Astrocyte of the cerebellum (primary cell): Measurements from ENCODE around the gene PALLD.

Source experiments
- DNase-seq: peaks from one replicate; pipeline ENCODE4 v3.0.0-alpha.2; 2011; ENCODE audit warnings: low read depth
- H3K4me3 ChIP-seq: 2 replicates; pipeline ENCODE4 v1.5.1; 2011; ENCODE audit warnings: mild to moderate bottlenecking, low read depth, low read length, moderate library complexity
- in situ Hi-C: cut with HindIII; loops from 2 replicates; pipeline ENCODE4 v1.10.0; 2017; ENCODE audit warnings: low sequenced_read_pairs
- TF ChIP-seq, protein P1 (sequence below): IDR thresholded peaks from 2 replicates; pipeline ENCODE4 v1.5.1; 2012; ENCODE audit warnings: low read length, low read depth, moderate library complexity, mild to moderate bottlenecking; ENCODE audit errors: missing control alignments

PALLD gene

DNA sequence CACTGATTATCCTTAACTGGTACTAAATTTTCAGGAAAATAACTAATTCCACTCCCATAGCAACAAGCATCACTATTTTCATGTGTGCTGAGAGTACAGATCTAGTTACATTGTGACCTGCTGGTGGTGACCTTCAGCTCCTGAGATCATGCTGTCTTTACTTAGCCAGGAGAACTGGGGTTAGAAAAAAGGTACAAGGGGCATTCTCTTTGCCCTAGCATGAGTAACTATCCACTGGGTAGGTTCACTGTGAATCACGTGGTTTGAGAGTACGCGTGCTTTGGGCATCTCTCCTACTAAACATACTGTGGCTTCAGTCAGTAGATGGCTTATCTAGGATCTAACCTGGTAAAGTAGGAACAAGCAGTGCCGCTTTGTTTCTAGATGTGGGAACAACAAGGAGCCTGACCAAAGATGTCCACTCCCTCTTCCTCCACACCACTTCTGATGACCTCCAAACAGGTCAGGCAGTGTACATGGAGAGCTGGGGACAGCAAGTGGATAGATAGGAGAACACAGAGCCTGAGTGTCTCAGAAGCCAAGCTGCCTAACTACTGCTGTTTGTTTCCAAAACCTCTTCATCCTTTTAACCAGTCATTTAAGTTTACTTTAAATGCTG is 423.0 kb downstream of the PALLD start:
- no peak for DNase-seq
- TF ChIP-seq, protein P1, sequence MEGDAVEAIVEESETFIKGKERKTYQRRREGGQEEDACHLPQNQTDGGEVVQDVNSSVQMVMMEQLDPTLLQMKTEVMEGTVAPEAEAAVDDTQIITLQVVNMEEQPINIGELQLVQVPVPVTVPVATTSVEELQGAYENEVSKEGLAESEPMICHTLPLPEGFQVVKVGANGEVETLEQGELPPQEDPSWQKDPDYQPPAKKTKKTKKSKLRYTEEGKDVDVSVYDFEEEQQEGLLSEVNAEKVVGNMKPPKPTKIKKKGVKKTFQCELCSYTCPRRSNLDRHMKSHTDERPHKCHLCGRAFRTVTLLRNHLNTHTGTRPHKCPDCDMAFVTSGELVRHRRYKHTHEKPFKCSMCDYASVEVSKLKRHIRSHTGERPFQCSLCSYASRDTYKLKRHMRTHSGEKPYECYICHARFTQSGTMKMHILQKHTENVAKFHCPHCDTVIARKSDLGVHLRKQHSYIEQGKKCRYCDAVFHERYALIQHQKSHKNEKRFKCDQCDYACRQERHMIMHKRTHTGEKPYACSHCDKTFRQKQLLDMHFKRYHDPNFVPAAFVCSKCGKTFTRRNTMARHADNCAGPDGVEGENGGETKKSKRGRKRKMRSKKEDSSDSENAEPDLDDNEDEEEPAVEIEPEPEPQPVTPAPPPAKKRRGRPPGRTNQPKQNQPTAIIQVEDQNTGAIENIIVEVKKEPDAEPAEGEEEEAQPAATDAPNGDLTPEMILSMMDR, result no peak
- H3K4me3 ChIP-seq, result no peak overlapping the region
- in situ Hi-C loops, result no loop called here

DNA sequence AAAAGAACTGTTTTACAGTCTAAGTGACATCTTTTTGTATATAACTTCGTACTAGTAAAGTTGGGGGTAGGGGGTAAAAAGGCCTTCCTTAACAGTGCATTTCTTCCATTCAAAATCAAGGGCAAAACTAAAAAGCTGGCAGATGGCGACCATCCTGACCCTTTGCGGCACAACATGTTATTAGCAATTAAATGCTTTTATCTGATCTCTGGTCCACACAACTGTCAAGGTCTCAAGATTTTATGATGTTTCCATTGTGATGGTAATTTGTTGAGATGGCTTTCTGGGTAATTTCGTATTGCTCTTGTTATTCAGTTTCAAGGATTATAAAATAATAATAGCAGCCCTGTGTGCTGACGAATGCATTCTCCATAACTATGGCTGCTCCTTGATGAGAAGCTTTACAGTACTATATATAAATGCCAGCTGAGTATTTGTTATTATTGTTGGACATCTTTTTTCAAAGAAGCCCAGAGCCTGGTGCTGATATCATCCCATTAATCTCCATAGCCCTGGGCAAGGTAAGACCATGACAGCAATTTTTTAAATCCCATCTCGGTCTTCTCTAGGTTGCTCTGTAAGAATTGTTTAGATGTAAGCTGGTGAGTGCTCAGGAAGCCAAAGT is 423.7 kb downstream of the PALLD start:
- TF ChIP-seq, protein P1, result no peak
- H3K4me3 ChIP-seq, result no peak overlapping the region
- DNase-seq, result no peak
- in situ Hi-C loops, result no loop called here

DNA sequence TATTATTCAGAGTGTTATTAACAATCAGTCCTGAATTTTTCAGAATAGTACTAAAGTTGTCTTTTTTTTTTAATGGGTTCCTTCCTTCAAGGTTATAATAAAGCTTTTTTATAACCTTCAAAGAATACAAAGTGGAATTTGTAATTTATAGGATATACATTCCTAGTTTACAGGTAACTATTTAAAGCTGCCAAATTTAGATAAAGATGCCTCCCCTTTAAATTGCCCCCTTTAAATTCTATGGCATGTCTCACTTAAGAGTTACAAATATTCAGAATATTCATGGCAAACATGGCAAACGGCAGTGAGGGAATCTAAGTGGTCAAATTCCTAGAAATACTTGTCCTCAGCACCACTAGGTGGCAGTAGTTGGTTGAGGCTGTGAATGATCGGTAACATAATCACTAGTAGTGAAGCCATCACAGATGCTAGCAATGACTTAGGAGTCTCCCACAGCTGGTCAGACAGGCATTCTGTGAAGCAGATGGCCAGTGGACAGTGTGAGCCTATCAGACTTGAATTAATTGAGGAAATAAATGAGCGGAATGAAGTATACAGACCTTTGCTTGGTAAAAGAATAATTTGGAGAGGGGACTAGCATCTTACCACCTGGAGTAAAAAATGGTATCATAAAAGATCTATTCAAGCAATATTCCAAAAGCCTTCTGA is 426.8 kb downstream of the PALLD start:
- TF ChIP-seq, protein P1, result peak; percentile 82
- H3K4me3 ChIP-seq, result no peak overlapping the region
- peak; percentile 67 for DNase-seq
- in situ Hi-C loops, result no loop called here

DNA sequence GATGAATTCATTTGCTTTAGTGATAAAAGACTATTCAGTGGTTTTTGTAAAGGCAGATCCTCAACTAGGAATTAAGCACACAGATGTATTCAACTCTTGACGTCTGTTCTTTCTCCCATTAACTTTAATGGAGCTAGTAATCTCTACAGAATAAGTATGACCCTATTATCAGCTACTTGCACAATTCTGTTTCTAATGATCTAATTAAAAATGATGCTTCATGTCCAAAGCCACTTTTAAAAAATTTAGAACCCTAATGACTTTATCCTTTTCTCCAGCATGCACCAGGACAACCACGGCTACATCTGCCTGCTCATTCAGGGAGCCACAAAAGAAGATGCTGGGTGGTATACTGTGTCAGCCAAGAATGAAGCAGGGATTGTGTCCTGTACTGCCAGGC is 427.8 kb downstream of the PALLD start:
- in situ Hi-C loops, result no loop called here
- no peak for DNase-seq
- TF ChIP-seq, protein P1, result no peak
- no peak overlapping the region for H3K4me3 ChIP-seq

DNA sequence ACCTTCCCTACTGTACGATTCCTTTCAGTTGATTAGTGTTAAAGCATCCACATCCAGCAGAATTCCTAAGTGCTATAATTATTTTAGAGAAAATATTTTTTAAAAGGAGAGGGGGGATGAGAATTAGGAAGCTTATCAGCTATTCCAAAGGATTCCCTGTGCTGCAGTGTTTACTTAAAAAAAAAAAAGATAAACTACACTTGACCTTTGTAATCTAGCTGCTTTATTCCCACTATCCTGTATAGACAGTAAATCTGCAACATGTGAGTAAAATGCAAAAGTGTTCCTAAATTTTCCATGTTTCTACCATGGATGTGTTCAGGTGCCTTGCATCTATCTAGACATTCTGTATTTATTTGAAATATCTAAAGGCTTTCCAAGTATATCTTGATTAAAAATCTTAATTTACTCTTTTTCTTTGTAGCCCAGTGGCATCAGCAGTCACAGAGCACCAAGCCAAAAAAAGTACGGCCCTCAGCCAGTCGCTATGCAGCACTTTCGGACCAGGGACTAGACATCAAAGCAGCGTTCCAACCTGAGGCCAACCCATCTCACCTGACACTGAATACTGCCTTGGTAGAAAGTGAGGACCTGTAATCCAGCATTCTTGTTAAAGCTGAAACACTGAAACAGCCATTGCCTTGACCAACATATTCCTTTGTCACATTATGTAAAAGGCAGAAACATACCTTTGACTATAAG is 429.1 kb downstream of the PALLD start:
- TF ChIP-seq, protein P1, result no peak
- no peak overlapping the region for H3K4me3 ChIP-seq
- no peak for DNase-seq
- in situ Hi-C loops, result no loop called here

DNA sequence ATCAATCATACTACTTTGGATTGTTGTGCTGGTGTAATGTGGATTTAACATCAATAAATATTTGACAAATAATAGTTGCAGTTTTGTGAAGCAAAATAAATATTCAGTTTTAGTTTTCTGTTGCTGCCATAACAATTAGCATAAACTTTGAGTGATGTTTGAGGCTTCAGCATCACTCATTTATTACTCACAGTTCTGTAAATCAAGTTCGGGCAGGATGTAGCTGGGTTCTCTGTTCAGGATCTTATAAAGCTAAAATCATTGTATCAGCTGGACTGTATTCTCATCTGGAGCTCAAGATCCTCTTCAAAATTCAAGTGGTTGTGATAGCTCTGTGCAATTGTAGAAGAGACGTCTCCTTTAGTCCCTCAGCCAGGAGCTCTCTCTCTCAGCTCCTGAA is 431.5 kb downstream of the PALLD start:
- H3K4me3 ChIP-seq, result no peak overlapping the region
- DNase-seq, result no peak
- in situ Hi-C loops, result no loop called here
- TF ChIP-seq, protein P1, result no peak
